AML-193 (cell line): ENCODE measurements around the gene CRB2.
A peak's percentile ranks its signal among the peaks of the same experiment; 100 is the strongest.
"Not testable (repeated sequence)": the region's sequence is repeated elsewhere in the genome, so short reads cannot be mapped to it uniquely, and the experiment has no call there.

Experiments
- DNase-seq, 2 experiments: peaks; one replicate each; lab custom pipeline; 2025; lab: John Stamatoyannopoulos, UW

CRB2 gene

DNA sequence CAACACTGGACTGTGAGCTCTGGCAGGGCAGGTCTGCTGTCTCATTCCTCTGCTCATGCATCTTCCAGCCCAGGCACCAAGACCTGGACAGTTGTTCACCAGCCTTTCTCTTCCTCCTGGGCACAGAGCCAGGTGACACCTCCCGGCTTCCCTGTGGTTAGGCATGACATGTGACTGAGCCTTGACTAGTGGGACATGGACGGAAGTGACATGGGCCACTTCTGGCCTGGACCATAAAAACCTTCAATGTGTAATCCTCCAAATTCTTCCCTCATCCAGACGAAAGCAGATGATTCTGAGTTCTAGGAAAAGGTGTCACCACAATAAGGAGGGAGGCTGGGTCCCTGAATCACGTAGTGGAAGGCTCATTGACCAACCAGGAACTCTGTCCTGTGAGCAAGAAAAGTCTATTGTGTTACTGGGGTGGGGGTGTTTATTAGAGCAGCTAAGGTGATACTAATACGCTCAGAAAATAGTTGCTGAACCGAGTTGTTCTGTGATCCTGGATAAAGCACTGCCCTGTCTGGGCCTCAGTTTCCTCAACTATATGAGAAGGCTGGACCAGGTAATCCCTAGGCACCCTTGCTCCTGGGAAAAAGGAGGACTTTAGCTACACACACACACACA, 26.6 kb upstream of the CRB2 start:
- DNase-seq, result peak; percentile 25 to 27

- no peak for DNase-seq
Observed at GRCh38 chr9:123331346-123332060, 24.5 kb upstream of the CRB2 start.

- not testable (repeated sequence) for DNase-seq
Observed at GRCh38 chr9:123333058-123333669, 22.8 kb upstream of the CRB2 start.

DNA sequence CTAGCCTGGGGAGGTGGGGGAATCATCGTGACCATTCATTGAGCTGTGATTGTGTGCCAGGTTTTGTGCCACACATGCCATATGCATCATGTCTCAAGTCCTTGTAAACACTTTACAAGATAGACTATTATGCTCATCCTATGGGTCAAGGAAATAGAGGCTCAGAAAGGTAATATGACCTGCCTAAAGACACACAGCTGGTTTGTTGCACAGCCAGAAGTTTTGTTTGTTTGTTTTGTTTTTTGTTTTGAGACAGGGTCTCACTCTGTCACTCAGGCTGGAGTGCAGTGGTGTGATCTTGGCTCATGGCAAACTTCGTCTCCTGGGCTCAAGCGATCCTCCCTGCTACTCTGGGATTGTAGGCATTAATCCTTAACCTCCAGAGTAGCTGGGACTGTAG, 21.4 kb upstream of the CRB2 start:
- no peak for DNase-seq

GRCh38 chr9:123335193-123335985, 20.6 kb upstream of the CRB2 start:
- DNase-seq, result no peak

- no peak for DNase-seq
Observed at GRCh38 chr9:123335986-123336329, 20.0 kb upstream of the CRB2 start.

- no peak for DNase-seq
Observed at GRCh38 chr9:123336449-123336848, 19.5 kb upstream of the CRB2 start.

DNA sequence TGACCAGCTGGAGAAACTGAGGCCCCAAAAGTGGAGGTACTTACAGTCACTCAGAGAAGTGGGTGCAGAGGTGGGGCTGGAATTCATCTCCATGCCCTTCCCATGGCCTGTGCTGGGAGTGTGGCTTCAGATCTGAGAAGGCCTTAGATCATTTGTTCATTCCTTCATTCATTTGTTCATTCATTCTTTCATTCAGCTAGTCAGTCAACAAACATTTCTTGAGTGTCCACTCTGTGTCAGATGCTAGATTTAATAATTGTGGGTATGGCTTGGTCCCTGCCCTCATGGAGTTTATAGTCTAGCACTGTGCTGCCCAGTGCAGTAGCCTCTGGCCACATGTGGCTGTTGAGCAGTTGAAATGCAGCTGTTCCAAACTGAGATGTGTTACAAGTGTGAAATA, 19.0 kb upstream of the CRB2 start:
- DNase-seq, result no peak

DNA sequence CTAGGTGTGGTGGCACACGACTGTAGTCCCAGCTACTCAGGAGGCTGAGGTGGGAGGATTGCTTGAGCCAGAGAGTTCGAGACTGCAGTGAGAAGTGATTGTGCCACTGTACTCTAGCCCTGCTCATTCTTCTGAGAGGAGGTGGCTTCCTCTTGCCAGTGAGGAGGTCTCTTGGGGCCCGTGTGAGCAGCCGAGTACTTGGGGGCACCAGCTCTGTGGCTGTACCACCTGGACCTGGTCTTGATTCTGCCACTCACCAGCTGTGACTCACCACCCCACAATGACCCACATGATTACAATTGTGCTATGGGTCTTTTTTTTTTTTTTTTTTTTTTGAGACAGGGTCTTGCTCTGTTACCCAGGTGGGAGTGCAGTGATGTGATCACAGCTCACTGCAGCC, 18.0 kb upstream of the CRB2 start:
- no peak for DNase-seq

- DNase-seq, result no peak
Observed at GRCh38 chr9:123338710-123339665, 17.0 kb upstream of the CRB2 start.

- DNase-seq, result no peak
Observed at GRCh38 chr9:123339666-123340510, 16.1 kb upstream of the CRB2 start.

DNA sequence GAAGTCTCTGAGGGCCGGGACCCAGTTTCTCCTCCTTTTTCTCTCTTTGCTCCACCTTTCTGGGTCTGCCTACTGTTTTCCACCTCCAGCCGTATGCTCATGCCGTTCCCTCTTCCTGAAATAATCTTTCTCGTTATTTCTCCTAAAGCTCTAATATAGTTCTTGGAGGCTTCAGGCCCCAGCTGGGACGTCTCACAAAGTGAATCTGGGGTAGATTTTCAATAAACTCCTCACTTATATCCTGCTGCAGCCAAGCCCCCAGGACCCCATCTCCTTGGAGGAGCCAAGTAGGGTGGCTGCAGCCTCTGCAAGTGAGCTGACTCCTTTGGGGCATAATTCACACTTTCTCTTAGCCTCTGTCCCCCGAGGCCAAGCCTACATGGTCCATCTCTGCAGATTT, 14.2 kb upstream of the CRB2 start:
- DNase-seq, result no peak

- no peak for DNase-seq
Observed at GRCh38 chr9:123342247-123342646, 13.8 kb upstream of the CRB2 start.

- DNase-seq, result no peak
Observed at GRCh38 chr9:123343443-123344191, 12.4 kb upstream of the CRB2 start.

DNA sequence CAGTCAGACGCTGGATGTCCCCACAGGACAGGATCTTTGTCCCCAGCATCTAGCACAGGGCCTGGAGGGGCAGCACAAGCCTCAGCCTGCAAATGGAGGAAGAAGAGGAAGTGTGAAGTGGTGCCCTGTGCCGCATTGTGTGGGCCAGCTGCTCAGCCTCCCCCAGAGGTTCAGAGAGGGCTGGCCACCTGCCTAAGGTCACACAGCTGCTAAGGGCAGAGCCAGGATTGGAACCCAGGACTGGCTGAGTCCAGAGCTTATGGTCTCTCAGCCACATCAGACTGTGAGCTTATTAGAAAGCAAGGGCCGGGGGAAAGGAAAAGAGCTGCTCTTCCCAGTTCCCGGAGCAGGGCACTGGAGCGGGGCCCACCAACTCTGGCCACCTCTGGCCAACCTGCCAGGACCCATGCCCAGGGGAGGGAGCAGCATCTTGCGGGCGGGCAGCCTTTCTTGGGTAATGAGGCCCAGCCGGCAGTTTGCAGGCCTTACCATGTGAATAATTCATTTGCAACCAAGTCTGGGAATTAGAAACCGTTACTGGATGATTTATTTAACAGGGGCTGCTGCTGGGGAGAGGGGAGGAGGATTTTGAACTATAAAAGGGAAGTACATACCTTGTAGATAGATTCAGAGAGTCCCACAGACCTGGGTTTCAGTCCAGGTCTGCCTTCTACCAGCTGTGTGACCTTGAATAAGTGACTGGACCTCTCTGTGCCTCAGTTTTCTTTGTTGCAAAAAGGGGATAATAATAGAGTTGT, 11.6 kb upstream of the CRB2 start:
- DNase-seq, result no peak

DNA sequence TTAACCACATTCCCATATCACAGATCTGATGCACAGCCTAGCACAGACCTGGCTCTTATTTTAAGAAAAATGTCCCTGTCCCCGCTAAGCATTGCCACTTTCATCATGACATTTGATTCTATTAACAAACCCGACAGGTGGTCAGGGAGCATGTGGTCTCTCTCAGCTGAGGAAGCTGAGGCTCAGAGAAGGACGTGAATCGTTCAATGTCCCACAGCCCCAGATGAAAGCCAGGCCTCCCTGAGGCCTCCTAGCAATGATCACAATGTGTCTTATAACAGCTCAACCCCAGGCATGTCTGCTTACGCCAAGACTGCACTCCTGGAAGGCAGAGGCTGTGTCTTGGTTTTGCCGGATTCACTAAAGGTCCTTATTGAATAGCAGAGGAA, 10.4 kb upstream of the CRB2 start:
- DNase-seq, result no peak

- no peak for DNase-seq
Observed at GRCh38 chr9:123346026-123346425, 10.0 kb upstream of the CRB2 start.

DNA sequence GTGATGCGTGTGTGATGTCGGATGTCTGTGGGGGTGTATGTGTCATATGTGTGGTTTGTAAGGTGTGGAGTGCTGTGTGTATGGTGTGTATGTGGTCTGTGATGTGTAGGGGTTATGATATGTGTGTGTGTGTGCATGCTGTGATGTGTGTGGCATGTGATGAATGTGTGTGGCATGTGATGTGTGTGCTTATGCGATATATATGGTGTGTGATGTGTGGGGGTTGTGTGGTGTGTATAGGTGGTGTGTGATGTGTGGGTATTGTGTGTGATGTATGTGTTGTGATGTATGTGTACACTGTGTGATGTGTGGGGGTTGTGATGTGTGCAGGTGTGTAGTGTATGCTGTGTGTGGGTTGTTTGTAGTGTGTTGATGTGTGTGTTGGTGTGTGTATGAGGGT, 9.2 kb upstream of the CRB2 start:
- DNase-seq, result no peak
